Measurements from ENCODE around the gene PRR23E. TPM values are rescaled to one million over a fixed set of nuclear protein-coding genes. Genes with fewer than 3 reads are reported as not detected.
A peak's percentile ranks its signal among the peaks of the same experiment; 100 is the strongest.

The PRR23E gene
- total and polyA plus RNA-seq, 10 of the 15 experiments (the other 5 are each of a cell fraction or from before 2014, with no cell fraction given), result not detected

DNA sequence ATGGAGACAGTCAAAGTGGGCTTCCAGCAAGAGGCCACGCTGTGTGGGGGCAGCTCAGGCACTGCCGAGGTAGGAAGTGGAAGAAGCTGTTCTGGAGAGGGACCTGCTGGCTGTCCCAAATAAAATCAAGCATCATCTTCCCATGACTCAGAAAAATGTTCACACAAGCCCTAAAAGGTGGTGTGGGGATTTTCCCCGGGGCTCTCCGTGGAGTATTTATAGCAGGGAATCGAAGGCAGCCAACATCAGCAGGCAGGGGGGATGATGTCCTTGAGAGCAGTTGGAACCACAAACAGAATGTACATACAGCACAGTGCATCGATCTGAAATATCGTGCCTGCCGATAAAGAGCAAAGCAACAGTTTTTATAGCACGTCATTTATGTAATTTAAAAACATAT lies 27.6 kb downstream of the PRR23E start (continued):
- TF ChIP-seq, protein P1, sequence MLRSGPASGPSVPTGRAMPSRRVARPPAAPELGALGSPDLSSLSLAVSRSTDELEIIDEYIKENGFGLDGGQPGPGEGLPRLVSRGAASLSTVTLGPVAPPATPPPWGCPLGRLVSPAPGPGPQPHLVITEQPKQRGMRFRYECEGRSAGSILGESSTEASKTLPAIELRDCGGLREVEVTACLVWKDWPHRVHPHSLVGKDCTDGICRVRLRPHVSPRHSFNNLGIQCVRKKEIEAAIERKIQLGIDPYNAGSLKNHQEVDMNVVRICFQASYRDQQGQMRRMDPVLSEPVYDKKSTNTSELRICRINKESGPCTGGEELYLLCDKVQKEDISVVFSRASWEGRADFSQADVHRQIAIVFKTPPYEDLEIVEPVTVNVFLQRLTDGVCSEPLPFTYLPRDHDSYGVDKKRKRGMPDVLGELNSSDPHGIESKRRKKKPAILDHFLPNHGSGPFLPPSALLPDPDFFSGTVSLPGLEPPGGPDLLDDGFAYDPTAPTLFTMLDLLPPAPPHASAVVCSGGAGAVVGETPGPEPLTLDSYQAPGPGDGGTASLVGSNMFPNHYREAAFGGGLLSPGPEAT (IDR thresholded peaks at IDR 0.05; ENCODE audit: low read depth), result peak; percentile 84
- TF ChIP-seq MEF2B (IDR thresholded peaks at IDR 0.05; ENCODE audit: partially characterized antibody, poor library complexity, severe bottlenecking) (peak; percentile 85), SPI1 (IDR thresholded peaks at IDR 0.05; ENCODE audit: borderline replicate concordance, insufficient read depth, low read depth, low read length) (0 out of 2 replicates have a peak, but pooled peaks have one; percentile 20), ZZZ3 (IDR thresholded peaks at IDR 0.05; ENCODE audit: control insufficient read depth, insufficient read length, low read depth) (no peak), SMARCA5 (IDR thresholded peaks at IDR 0.05) (no peak), RAD21 (IDR thresholded peaks at IDR 0.05; ENCODE audit: insufficient read depth, low read depth, low read length) (0 out of 2 replicates have a peak, but pooled peaks have one; percentile 1), JUNB (IDR thresholded peaks at IDR 0.05) (peak; percentile 57), ZNF217 (IDR thresholded peaks at IDR 0.05) (no peak), CBFB (IDR thresholded peaks at IDR 0.05; ENCODE audit: low read depth) (peak; percentile 56; the same call in 1 of the 2 replicates), ZBED1 (IDR thresholded peaks at IDR 0.05; ENCODE audit: borderline replicate concordance) (peak; percentile 24; the same call in 1 of the 2 replicates), CEBPB (IDR thresholded peaks at IDR 0.05; ENCODE audit: borderline replicate concordance in 1 of 2, low read depth in 2 of 2, low read length in 2 of 2) (no peak), NFIC (IDR thresholded peaks at IDR 0.05; ENCODE audit: low read depth, low read length) (peak; percentile 76; the same call in 1 of the 2 replicates), GATAD2B (conservative IDR thresholded peaks at IDR 0.05; ENCODE audit: low read depth) (peak; percentile 76), EP300 (IDR thresholded peaks at IDR 0.05; ENCODE audit: borderline replicate concordance in 1 of 2, control insufficient read depth in 1 of 2, low read depth in 2 of 2, low read length in 2 of 2) (peak; percentile 49 to 75; a peak in 2 of 4 replicates), TCF12 (IDR thresholded peaks at IDR 0.05; ENCODE audit: low read depth, low read length) (peak; percentile 52; the same call in 1 of the 2 replicates), WRNIP1 (IDR thresholded peaks at IDR 0.05; ENCODE audit: borderline replicate concordance, low read depth, low read length) (no peak)
- TF ChIP-seq, protein P2, sequence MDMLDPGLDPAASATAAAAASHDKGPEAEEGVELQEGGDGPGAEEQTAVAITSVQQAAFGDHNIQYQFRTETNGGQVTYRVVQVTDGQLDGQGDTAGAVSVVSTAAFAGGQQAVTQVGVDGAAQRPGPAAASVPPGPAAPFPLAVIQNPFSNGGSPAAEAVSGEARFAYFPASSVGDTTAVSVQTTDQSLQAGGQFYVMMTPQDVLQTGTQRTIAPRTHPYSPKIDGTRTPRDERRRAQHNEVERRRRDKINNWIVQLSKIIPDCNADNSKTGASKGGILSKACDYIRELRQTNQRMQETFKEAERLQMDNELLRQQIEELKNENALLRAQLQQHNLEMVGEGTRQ (IDR thresholded peaks at IDR 0.05; ENCODE audit: borderline replicate concordance, low read depth, low read length), result no peak
- TF ChIP-seq, protein P3, sequence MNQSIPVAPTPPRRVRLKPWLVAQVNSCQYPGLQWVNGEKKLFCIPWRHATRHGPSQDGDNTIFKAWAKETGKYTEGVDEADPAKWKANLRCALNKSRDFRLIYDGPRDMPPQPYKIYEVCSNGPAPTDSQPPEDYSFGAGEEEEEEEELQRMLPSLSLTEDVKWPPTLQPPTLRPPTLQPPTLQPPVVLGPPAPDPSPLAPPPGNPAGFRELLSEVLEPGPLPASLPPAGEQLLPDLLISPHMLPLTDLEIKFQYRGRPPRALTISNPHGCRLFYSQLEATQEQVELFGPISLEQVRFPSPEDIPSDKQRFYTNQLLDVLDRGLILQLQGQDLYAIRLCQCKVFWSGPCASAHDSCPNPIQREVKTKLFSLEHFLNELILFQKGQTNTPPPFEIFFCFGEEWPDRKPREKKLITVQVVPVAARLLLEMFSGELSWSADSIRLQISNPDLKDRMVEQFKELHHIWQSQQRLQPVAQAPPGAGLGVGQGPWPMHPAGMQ (IDR thresholded peaks at IDR 0.05; ENCODE audit: borderline replicate concordance), result no peak
- TF ChIP-seq, protein P4, sequence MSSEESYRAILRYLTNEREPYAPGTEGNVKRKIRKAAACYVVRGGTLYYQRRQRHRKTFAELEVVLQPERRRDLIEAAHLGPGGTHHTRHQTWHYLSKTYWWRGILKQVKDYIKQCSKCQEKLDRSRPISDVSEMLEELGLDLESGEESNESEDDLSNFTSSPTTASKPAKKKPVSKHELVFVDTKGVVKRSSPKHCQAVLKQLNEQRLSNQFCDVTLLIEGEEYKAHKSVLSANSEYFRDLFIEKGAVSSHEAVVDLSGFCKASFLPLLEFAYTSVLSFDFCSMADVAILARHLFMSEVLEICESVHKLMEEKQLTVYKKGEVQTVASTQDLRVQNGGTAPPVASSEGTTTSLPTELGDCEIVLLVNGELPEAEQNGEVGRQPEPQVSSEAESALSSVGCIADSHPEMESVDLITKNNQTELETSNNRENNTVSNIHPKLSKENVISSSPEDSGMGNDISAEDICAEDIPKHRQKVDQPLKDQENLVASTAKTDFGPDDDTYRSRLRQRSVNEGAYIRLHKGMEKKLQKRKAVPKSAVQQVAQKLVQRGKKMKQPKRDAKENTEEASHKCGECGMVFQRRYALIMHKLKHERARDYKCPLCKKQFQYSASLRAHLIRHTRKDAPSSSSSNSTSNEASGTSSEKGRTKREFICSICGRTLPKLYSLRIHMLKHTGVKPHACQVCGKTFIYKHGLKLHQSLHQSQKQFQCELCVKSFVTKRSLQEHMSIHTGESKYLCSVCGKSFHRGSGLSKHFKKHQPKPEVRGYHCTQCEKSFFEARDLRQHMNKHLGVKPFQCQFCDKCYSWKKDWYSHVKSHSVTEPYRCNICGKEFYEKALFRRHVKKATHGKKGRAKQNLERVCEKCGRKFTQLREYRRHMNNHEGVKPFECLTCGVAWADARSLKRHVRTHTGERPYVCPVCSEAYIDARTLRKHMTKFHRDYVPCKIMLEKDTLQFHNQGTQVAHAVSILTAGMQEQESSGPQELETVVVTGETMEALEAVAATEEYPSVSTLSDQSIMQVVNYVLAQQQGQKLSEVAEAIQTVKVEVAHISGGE (CRISPR knock-in tag; IDR thresholded peaks at IDR 0.05), result no peak
- TF ChIP-seq, protein P5, sequence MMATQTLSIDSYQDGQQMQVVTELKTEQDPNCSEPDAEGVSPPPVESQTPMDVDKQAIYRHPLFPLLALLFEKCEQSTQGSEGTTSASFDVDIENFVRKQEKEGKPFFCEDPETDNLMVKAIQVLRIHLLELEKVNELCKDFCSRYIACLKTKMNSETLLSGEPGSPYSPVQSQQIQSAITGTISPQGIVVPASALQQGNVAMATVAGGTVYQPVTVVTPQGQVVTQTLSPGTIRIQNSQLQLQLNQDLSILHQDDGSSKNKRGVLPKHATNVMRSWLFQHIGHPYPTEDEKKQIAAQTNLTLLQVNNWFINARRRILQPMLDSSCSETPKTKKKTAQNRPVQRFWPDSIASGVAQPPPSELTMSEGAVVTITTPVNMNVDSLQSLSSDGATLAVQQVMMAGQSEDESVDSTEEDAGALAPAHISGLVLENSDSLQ (IDR thresholded peaks at IDR 0.05), result no peak
